Measurements from ENCODE around the gene WASHC2A. TPM values are rescaled to one million over a fixed set of nuclear protein-coding genes. Genes with fewer than 3 reads are reported as not detected.
A peak's percentile ranks its signal among the peaks of the same experiment; 100 is the strongest.
"Not testable (repeated sequence)": the region's sequence is repeated elsewhere in the genome, so short reads cannot be mapped to it uniquely, and the experiment has no call there.

WASHC2A gene
- total RNA-seq: 28.4 TPM
- long read RNA-seq, full-length matches to known transcripts: 18 of 36 reads
- long read RNA-seq, partial matches to known transcripts: 10 of 36 reads
- long read RNA-seq, other reads (novel, unspliced or antisense): 8 of 36 reads

GRCh38 chr10:50067546-50068351, at the start of gene WASHC2A:
Gene WASHC2A, plus strand, starts transcription at chr10:50067954. Its CDS starts 52 bp downstream, at chr10:50068006.
- DNase-seq (ENCODE audit: low spot score): peak; percentile 96
- intact Hi-C loops (cut with DNase I): not testable (repeated sequence)

GRCh38 chr10:50019279-50019678, 48.5 kb upstream of the WASHC2A start:
- intact Hi-C loops (cut with DNase I); DNase-seq (ENCODE audit: low spot score): not testable (repeated sequence)

- intact Hi-C loops (cut with DNase I); DNase-seq (ENCODE audit: low spot score): not testable (repeated sequence)
These were observed 47.2 kb upstream of the WASHC2A start for GRCh38 chr10:50020451-50021024.

- intact Hi-C loops (cut with DNase I): no loop called here
- no peak for DNase-seq (ENCODE audit: low spot score)
These were observed 46.1 kb upstream of the WASHC2A start for GRCh38 chr10:50021646-50022045.

- DNase-seq (ENCODE audit: low spot score); intact Hi-C loops (cut with DNase I): not testable (repeated sequence)
These were observed 42.9 kb upstream of the WASHC2A start for GRCh38 chr10:50024716-50025383.

- no peak for DNase-seq (ENCODE audit: low spot score)
- intact Hi-C loops (cut with DNase I): no loop called here
These were observed 42.1 kb upstream of the WASHC2A start for GRCh38 chr10:50025627-50026026.

GRCh38 chr10:50027195-50027594, 40.6 kb upstream of the WASHC2A start:
- intact Hi-C loops (cut with DNase I): no loop called here
- DNase-seq (ENCODE audit: low spot score): no peak

GRCh38 chr10:50033481-50033880, 34.3 kb upstream of the WASHC2A start:
- DNase-seq (ENCODE audit: low spot score): no peak
- intact Hi-C loops (cut with DNase I): no loop called here

GRCh38 chr10:50035337-50035736, 32.4 kb upstream of the WASHC2A start:
- intact Hi-C loops (cut with DNase I); DNase-seq (ENCODE audit: low spot score): not testable (repeated sequence)

GRCh38 chr10:50044941-50045664, 22.7 kb upstream of the WASHC2A start:
- intact Hi-C loops (cut with DNase I): no loop called here
- DNase-seq (ENCODE audit: low spot score): no peak

- intact Hi-C loops (cut with DNase I); DNase-seq (ENCODE audit: low spot score): not testable (repeated sequence)
These were observed 21.3 kb upstream of the WASHC2A start for GRCh38 chr10:50046457-50046856.

GRCh38 chr10:50047594-50047993, 20.2 kb upstream of the WASHC2A start:
- intact Hi-C loops (cut with DNase I); DNase-seq (ENCODE audit: low spot score): not testable (repeated sequence)

GRCh38 chr10:50051995-50052660, 15.6 kb upstream of the WASHC2A start:
- DNase-seq (ENCODE audit: low spot score); intact Hi-C loops (cut with DNase I): not testable (repeated sequence)

GRCh38 chr10:50052778-50053376, 14.9 kb upstream of the WASHC2A start:
- DNase-seq (ENCODE audit: low spot score); intact Hi-C loops (cut with DNase I): not testable (repeated sequence)

- intact Hi-C loops (cut with DNase I): not testable (repeated sequence)
These were observed 12.1 kb upstream of the WASHC2A start for GRCh38 chr10:50055494-50056292.

GRCh38 chr10:50056654-50057053, 11.1 kb upstream of the WASHC2A start:
- DNase-seq (ENCODE audit: low spot score); intact Hi-C loops (cut with DNase I): not testable (repeated sequence)

More at GRCh38 chr10:50055494-50056292, 12.1 kb upstream of the WASHC2A start:
- not testable (repeated sequence) for DNase-seq (ENCODE audit: low spot score)

GRCh38 chr10:50058727-50059126, 9.0 kb upstream of the WASHC2A start:
- DNase-seq (ENCODE audit: low spot score); intact Hi-C loops (cut with DNase I): not testable (repeated sequence)

- DNase-seq (ENCODE audit: low spot score); intact Hi-C loops (cut with DNase I): not testable (repeated sequence)
These were observed 7.8 kb upstream of the WASHC2A start for GRCh38 chr10:50059946-50060345.

Data from cardiac septum (tissue), 1 donor.